Liver (tissue), 3 donors: ENCODE measurements around the gene ENDOU.

ENCODE experiments used
- EGR1 ChIP-seq, 2 donors: IDR thresholded peaks; 2 replicates each; pipeline ENCODE4 v1.6.1; 2016 to 2018; ENCODE audit warnings: antibody characterized with exemption in 2 of 2, low read depth in 2 of 2
- JUND ChIP-seq, 2 donors: IDR thresholded peaks; 2 replicates each; pipeline ENCODE4 v1.6.1; 2016; ENCODE audit warnings: antibody characterized with exemption in 2 of 2
- NR2F2 ChIP-seq: IDR thresholded peaks from 2 replicates; pipeline ENCODE4 v1.6.1; 2016; ENCODE audit warnings: antibody characterized with exemption
- YY1 ChIP-seq: IDR thresholded peaks from 2 replicates; pipeline ENCODE4 v1.6.1; 2016; ENCODE audit warnings: antibody characterized with exemption, mild to moderate bottlenecking
- TF ChIP-seq, protein P1 (sequence below): fragments of 150-350 bp; IDR thresholded peaks from 2 replicates; pipeline ENCODE4 v1.5.1; 2017; ENCODE audit warnings: improper control_type of control experiment, low read depth, low read length; ENCODE audit not compliant: missing input control
- donor health status: healthy.
- donor health status: healthy.

DNA sequence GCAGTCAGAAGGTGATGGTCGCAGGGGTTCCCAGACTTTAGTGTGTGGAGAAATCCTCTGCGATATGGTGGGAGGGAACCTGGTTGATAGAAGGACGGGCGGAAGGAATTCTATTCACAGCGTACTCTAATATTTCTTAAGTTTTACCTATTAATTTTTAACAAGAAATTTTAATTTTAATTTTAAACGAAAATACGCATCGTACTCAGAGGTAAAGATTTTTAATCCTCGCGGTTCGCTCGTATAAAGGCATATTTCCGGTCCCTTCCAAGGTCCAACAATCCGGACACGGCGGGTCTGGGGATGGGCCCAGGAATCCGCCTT lies 47.4 kb upstream of the ENDOU start:
- TF ChIP-seq, protein P1, sequence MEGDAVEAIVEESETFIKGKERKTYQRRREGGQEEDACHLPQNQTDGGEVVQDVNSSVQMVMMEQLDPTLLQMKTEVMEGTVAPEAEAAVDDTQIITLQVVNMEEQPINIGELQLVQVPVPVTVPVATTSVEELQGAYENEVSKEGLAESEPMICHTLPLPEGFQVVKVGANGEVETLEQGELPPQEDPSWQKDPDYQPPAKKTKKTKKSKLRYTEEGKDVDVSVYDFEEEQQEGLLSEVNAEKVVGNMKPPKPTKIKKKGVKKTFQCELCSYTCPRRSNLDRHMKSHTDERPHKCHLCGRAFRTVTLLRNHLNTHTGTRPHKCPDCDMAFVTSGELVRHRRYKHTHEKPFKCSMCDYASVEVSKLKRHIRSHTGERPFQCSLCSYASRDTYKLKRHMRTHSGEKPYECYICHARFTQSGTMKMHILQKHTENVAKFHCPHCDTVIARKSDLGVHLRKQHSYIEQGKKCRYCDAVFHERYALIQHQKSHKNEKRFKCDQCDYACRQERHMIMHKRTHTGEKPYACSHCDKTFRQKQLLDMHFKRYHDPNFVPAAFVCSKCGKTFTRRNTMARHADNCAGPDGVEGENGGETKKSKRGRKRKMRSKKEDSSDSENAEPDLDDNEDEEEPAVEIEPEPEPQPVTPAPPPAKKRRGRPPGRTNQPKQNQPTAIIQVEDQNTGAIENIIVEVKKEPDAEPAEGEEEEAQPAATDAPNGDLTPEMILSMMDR: no peak
- no peak for TF ChIP-seq YY1
- TF ChIP-seq NR2F2: no peak
- no peak for TF ChIP-seq JUND (IDR thresholded peaks at IDR 0.05)
- TF ChIP-seq EGR1 (IDR thresholded peaks at IDR 0.05; ENCODE audit: low read depth in 2 of 2): no peak
